HL-60/S4 treated with retinoic acid at 250 ng/mL for 4 days and 3 days (cell line): ENCODE results near the gene REXO5.
"Not testable (repeated sequence)": the region's sequence is repeated elsewhere in the genome, so short reads cannot be mapped to it uniquely, and the experiment has no call there.

Experiments used
- in situ Hi-C: fragments of 300-500 bp; cut with MboI; formaldehyde crosslinking; loops from 2 replicates; pipeline ENCODE4 v1.7.0; 2022; ENCODE audit warnings: low sequenced_read_pairs

The REXO5 gene

GRCh38 chr16:20846551-20846950, 40.2 kb downstream of the REXO5 start:
- in situ Hi-C loops, result no loop called here

- in situ Hi-C loops, result no loop called here
Observed at GRCh38 chr16:20847550-20847949, 41.2 kb downstream of the REXO5 start.

GRCh38 chr16:20849589-20850390, 43.5 kb downstream of the REXO5 start:
- in situ Hi-C loops, result loop anchor here (10.0 kb wide), 1 partner anchor 235 kb away; no protein-coding TSS in a partner anchor

GRCh38 chr16:20850981-20851380, 44.7 kb downstream of the REXO5 start:
- in situ Hi-C loops, result loop anchor here (10.0 kb wide), 1 partner anchor 234 kb away; no protein-coding TSS in a partner anchor

GRCh38 chr16:20851601-20852000, 45.3 kb downstream of the REXO5 start:
- in situ Hi-C loops, result loop anchor here (10.0 kb wide), 1 partner anchor 233 kb away; no protein-coding TSS in a partner anchor

GRCh38 chr16:20853143-20853542, 46.8 kb downstream of the REXO5 start:
- in situ Hi-C loops, result loop anchor here (10.0 kb wide), 1 partner anchor 232 kb away; no protein-coding TSS in a partner anchor

- in situ Hi-C loops, result loop anchor here (10.0 kb wide), 1 partner anchor 231 kb away; no protein-coding TSS in a partner anchor
Observed at GRCh38 chr16:20853981-20854620, 47.8 kb downstream of the REXO5 start.

GRCh38 chr16:20854963-20855362, 48.6 kb downstream of the REXO5 start:
- in situ Hi-C loops, result loop anchor here (10.0 kb wide), 1 partner anchor 230 kb away; no protein-coding TSS in a partner anchor

- in situ Hi-C loops, result loop anchor here (10.0 kb wide), 1 partner anchor 228 kb away; no protein-coding TSS in a partner anchor
Observed at GRCh38 chr16:20857281-20857680, 51.0 kb downstream of the REXO5 start.

- in situ Hi-C loops, result loop anchor here (10.0 kb wide), 1 partner anchor 226 kb away; no protein-coding TSS in a partner anchor
Observed at GRCh38 chr16:20859229-20859628, 52.9 kb downstream of the REXO5 start.

- in situ Hi-C loops, result loop anchor here (10.0 kb wide), 1 partner anchor 225 kb away; no protein-coding TSS in a partner anchor
Observed at GRCh38 chr16:20859699-20860098, 53.4 kb downstream of the REXO5 start.

- in situ Hi-C loops, result no loop called here
Observed at GRCh38 chr16:20860361-20860760, 54.0 kb downstream of the REXO5 start.

- in situ Hi-C loops, result not testable (repeated sequence)
Observed at GRCh38 chr16:20860995-20861394, 54.7 kb downstream of the REXO5 start.

- in situ Hi-C loops, result no loop called here
Observed at GRCh38 chr16:20862162-20862960, 56.0 kb downstream of the REXO5 start.

GRCh38 chr16:20864376-20864775, 58.0 kb downstream of the REXO5 start:
- in situ Hi-C loops, result not testable (repeated sequence)

- in situ Hi-C loops, result no loop called here
Observed at GRCh38 chr16:20865420-20866131, 59.2 kb downstream of the REXO5 start.

GRCh38 chr16:20866145-20866772, 59.9 kb downstream of the REXO5 start:
- in situ Hi-C loops, result no loop called here

- in situ Hi-C loops, result no loop called here
Observed at GRCh38 chr16:20866801-20867200, 60.5 kb downstream of the REXO5 start.

GRCh38 chr16:20867585-20867984, 61.3 kb downstream of the REXO5 start:
- in situ Hi-C loops, result no loop called here

- in situ Hi-C loops, result no loop called here
Observed at GRCh38 chr16:20868890-20869289, 62.6 kb downstream of the REXO5 start.
